ENCODE data around the gene ACAP1.
"Not testable (repeated sequence)": the region's sequence is repeated elsewhere in the genome, so short reads cannot be mapped to it uniquely, and the experiment has no call there.

The ACAP1 gene

DNA sequence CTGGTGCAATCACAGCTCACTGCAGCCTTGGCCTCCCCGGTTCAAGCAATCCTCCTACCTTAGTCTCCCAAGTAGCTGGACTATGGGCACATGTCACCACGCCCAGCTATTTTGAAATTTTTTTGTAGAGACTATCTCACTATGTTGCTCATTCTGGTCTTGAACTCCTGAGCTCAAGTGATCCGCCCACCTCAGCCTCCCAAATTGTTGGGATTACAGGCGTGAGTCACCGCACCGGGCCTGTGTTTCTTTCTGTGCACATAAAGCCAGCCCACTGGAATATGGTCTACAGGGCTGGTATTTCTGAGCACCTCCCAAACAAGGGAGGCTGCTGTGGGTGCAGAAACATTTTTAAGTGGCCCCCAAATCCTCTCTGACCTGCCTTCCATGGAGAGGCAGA, 27.0 kb downstream of the ACAP1 start:
- no peak for TF ChIP-seq CTCF (IDR thresholded peaks at IDR 0.05; ENCODE audit: unreplicated experiment in 3 of 3)
- Mint-ChIP-seq H3K27me3 (ENCODE audit: low read depth) (peaks cover 10% of the 10 kb centered on the region), H3K36me3 (ENCODE audit: low read depth) (no peaks in the 10 kb centered on the region), H3K9me3 (no peaks in the 10 kb centered on the region), H3K4me1 (no peaks in the 10 kb centered on the region), H3K4me3 (no peak overlapping the region), H3K27ac (no peak overlapping the region)

DNA sequence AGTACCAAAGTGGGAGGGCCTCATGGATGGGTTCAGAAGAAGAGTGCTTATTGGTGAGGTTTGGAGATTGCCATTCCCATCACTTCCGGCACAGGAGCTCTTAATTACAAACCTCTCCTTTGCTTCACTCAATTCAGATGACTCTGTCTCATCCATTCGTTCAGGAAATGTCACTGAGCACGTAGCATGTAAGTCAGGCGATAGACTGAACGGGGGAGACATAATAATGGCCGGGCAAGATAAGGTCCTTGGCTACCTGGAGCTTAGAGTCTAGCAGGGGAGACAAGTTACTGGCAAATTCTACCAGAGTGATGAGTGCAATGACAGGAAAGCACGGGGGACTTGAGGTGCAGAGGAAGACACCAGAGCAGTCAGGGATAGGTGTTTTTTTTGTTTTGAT, 29.6 kb downstream of the ACAP1 start:
- not testable (repeated sequence) for H3K4me1 Mint-ChIP-seq; H3K4me3 Mint-ChIP-seq; H3K9me3 Mint-ChIP-seq; H3K36me3 Mint-ChIP-seq (ENCODE audit: low read depth); H3K27ac Mint-ChIP-seq
- peaks cover 21% of the 10 kb centered on the region for H3K27me3 Mint-ChIP-seq (ENCODE audit: low read depth)

- Mint-ChIP-seq H3K27me3 (ENCODE audit: low read depth) (peaks cover 19% of the 10 kb centered on the region), H3K4me3 (no peak overlapping the region), H3K9me3 (no peaks in the 10 kb centered on the region), H3K27ac (no peak overlapping the region), H3K36me3 (ENCODE audit: low read depth) (no peaks in the 10 kb centered on the region), H3K4me1 (no peaks in the 10 kb centered on the region)
- no peak for TF ChIP-seq CTCF (IDR thresholded peaks at IDR 0.05; ENCODE audit: unreplicated experiment in 3 of 3)
Measured at GRCh38 chr17:7367083-7367482, 30.8 kb downstream of the ACAP1 start.

GRCh38 chr17:7367918-7368598, 31.7 kb downstream of the ACAP1 start:
- no peaks in the 10 kb centered on the region for H3K36me3 Mint-ChIP-seq (ENCODE audit: low read depth)
- H3K27ac Mint-ChIP-seq: no peak overlapping the region
- TF ChIP-seq CTCF (IDR thresholded peaks at IDR 0.05; ENCODE audit: unreplicated experiment in 3 of 3): no peak
- no peaks in the 10 kb centered on the region for H3K9me3 Mint-ChIP-seq
- H3K27me3 Mint-ChIP-seq (ENCODE audit: low read depth): peaks cover 17% of the 10 kb centered on the region
- H3K4me3 Mint-ChIP-seq: no peak overlapping the region
- H3K4me1 Mint-ChIP-seq: no peaks in the 10 kb centered on the region

GRCh38 chr17:7368599-7368994, 32.3 kb downstream of the ACAP1 start:
- not testable (repeated sequence) for H3K4me3 Mint-ChIP-seq; H3K27ac Mint-ChIP-seq; H3K9me3 Mint-ChIP-seq; H3K4me1 Mint-ChIP-seq; H3K36me3 Mint-ChIP-seq (ENCODE audit: low read depth)
- H3K27me3 Mint-ChIP-seq (ENCODE audit: low read depth): peaks cover 17% of the 10 kb centered on the region

GRCh38 chr17:7369825-7370224, 33.5 kb downstream of the ACAP1 start:
- Mint-ChIP-seq H3K4me1 (no peaks in the 10 kb centered on the region), H3K27me3 (ENCODE audit: low read depth) (peaks cover 17% of the 10 kb centered on the region), H3K9me3 (no peaks in the 10 kb centered on the region), H3K4me3 (no peak overlapping the region), H3K36me3 (ENCODE audit: low read depth) (no peaks in the 10 kb centered on the region), H3K27ac (no peak overlapping the region)
- TF ChIP-seq CTCF (IDR thresholded peaks at IDR 0.05; ENCODE audit: unreplicated experiment in 3 of 3): no peak

GRCh38 chr17:7370853-7371252, 34.5 kb downstream of the ACAP1 start:
- Mint-ChIP-seq H3K27me3 (ENCODE audit: low read depth) (peaks cover 17% of the 10 kb centered on the region), H3K27ac (no peak overlapping the region), H3K9me3 (no peaks in the 10 kb centered on the region), H3K4me1 (no peaks in the 10 kb centered on the region), H3K36me3 (ENCODE audit: low read depth) (no peaks in the 10 kb centered on the region), H3K4me3 (no peak overlapping the region)
- no peak for TF ChIP-seq CTCF (IDR thresholded peaks at IDR 0.05; ENCODE audit: unreplicated experiment in 3 of 3)
